Measurements from ENCODE around the gene OPRL1.
"Not testable (repeated sequence)": the region's sequence is repeated elsewhere in the genome, so short reads cannot be mapped to it uniquely, and the experiment has no call there.

The OPRL1 gene

DNA sequence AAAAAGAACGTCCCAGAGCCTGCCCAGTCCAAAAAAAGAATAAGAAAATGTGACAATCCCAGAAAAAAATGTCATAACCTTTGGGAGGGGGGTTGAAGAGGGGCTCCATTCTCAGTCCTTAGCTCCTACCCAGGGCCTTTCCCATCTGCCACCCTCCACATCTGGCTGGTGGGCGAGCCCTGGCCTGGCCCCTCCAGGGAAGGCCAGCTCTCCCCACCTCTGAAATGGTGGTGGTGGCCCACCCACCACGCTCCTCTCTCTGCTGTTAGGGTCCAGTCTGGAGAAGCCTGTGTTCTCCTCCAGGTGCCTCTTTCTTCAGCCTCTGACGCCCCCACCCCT, 979 bp upstream of the OPRL1 start:
- Mint-ChIP-seq H3K9me3 (no peaks in the 10 kb centered on the region), H3K27me3 (peaks cover 8% of the 10 kb centered on the region), H3K27ac (peak overlapping the region; percentile 80), H3K4me1 (peaks cover 34% of the 10 kb centered on the region), H3K4me3 (peak overlapping the region; percentile 86), H3K36me3 (ENCODE audit: low read depth) (no peaks in the 10 kb centered on the region)
- ATAC-seq (no peak), DNase-seq (no peak)

DNA sequence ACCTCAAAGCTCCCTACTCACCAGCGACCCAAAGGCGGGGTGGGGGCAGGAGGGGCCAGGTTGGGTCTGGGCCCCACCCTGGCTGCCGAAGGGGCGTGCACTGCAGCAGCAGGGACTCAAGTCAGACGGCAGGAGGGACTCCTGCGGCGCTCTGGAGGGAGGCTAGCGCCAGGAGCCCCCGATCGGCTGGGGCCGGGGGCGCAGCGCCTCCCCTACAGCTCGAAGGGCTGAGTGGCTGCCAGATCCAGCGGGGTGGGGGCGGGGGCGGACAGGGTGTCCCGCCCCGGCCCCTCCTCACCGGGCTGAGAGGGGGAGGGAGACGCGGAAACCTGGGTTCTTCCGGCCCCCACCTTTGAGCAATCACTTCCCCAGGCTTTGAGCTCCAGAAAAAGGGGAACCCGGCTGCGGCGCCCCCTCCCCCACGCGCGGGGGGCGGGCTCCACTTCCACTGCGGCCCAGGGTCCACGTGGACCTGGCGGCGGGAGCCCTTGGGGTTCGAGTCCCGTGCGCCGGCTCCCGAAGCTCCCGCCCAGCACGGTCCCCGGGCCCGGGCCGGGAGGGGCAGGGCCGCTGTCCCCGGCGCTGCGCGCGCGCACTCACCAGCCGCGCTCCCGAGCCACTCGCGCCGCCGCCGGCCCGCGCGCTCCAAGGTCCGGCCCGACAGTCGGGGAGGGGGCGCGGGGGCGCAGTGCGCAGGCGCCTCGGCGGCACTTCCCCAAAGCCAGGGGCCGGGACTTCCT, 439 bp upstream of the OPRL1 start, which contains the start of gene RGS19:
RGS19 (minus strand) TSS at position 246 of the 740 bp plus-strand sequence. CDS start 2,632 bp downstream, outside the sequence.
- Mint-ChIP-seq H3K36me3 (ENCODE audit: low read depth) (no peaks in the 10 kb centered on the region), H3K27me3 (peaks cover 11% of the 10 kb centered on the region), H3K4me1 (peaks cover 37% of the 10 kb centered on the region), H3K4me3 (peak within 1 kb of the TSS; percentile 86), H3K9me3 (no peaks in the 10 kb centered on the region), H3K27ac (peak within 1 kb of the TSS; percentile 80)
- ATAC-seq = peak; percentile 38
- peak; percentile 79 for DNase-seq

DNA sequence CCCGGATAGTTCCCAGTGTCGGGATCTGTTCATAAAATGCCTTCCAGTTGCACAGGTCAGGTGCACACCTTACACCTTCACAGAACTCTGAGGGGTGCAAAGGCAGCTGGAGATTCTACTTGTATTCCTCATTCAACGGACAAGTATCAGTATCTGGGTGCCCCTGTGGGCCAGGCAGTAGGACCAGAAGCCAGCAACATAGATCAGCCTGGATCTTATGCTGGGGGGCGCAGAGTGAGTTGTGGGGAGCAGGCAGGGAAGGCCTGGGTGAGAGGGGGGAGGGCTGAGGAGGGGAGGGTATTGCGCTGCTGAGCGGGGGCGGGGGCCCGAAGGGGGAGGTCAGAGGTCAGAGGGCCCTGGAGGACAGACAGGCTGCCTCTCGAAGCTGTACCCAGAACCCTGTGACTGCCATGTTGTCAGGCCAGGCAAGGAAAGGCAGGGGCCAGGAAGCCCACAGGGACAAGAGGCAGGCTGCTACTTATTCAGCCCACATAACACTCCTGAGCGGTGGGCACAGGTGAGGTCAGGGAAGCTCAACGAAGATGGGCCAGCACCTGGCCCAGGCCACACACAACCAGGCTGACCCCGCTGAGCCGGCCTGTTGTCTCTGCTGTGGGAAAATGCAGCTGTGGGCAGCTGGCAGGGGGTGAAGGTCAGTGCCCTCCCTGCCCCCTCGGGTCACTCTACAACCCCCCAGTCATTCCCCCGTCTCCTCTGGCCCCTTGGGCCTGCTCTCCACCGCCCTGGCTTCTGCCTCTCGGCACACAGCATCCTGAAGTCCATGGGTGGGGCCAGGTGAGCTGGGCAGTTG, 1.1 kb downstream of the OPRL1 start:
- no peaks in the 10 kb centered on the region for H3K36me3 Mint-ChIP-seq (ENCODE audit: low read depth)
- H3K4me1 Mint-ChIP-seq = peaks cover 38% of the 10 kb centered on the region
- H3K27ac Mint-ChIP-seq = no peak overlapping the region
- peak overlapping the region; percentile 65 for H3K4me3 Mint-ChIP-seq
- H3K9me3 Mint-ChIP-seq = no peaks in the 10 kb centered on the region
- H3K27me3 Mint-ChIP-seq = peaks cover 19% of the 10 kb centered on the region
- DNase-seq (no peak), ATAC-seq (no peak)

- Mint-ChIP-seq H3K27ac (no peak overlapping the region), H3K27me3 (peaks cover 19% of the 10 kb centered on the region), H3K36me3 (ENCODE audit: low read depth) (no peaks in the 10 kb centered on the region), H3K4me1 (peaks cover 38% of the 10 kb centered on the region), H3K4me3 (no peak overlapping the region), H3K9me3 (no peaks in the 10 kb centered on the region)
- ATAC-seq (no peak), DNase-seq (no peak)
These were observed 1.7 kb downstream of the OPRL1 start for GRCh38 chr20:64081624-64081964.

GRCh38 chr20:64082126-64082731, 2.3 kb downstream of the OPRL1 start:
- H3K27me3 Mint-ChIP-seq = peaks cover 19% of the 10 kb centered on the region
- H3K4me1 Mint-ChIP-seq = peaks cover 35% of the 10 kb centered on the region
- no peaks in the 10 kb centered on the region for H3K36me3 Mint-ChIP-seq (ENCODE audit: low read depth)
- no peak for ATAC-seq
- no peaks in the 10 kb centered on the region for H3K9me3 Mint-ChIP-seq
- no peak for DNase-seq
- no peak overlapping the region for H3K27ac Mint-ChIP-seq
- no peak overlapping the region for H3K4me3 Mint-ChIP-seq

DNA sequence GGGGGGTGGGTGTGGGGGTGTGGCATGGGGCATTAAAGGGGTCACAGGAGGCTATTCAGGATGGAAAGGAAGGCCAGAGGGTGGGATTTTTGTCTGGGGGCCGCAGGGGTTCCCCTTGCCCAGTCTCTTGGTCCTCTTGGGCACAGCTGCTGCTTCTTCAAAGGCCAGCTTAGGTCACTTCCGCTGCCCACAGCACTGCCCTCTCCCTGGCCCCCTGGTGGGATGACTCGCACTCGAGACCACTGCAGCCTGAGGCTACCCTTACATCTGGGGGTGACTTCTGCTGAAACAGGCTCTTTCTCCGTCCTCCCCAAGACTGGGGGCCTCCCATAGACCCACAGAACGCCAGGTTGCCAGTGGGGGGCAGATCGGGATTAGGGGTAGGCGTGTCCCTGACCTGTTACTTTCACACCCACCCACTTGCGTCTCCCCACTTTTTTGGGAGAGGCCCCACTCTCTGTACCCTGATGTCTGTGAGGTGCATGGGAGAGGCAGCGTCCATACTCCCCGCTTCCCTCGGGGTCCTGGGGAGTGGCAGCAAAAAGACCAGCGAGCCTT, 3.0 kb downstream of the OPRL1 start:
- ATAC-seq (no peak), DNase-seq (no peak)
- Mint-ChIP-seq H3K27me3 (peaks cover 19% of the 10 kb centered on the region), H3K9me3 (no peaks in the 10 kb centered on the region), H3K4me3 (peak overlapping the region; percentile 68), H3K36me3 (ENCODE audit: low read depth) (no peaks in the 10 kb centered on the region), H3K4me1 (peaks cover 30% of the 10 kb centered on the region), H3K27ac (no peak overlapping the region)

- peak; percentile 50 for ATAC-seq
- Mint-ChIP-seq H3K4me1 (peaks cover 27% of the 10 kb centered on the region), H3K36me3 (ENCODE audit: low read depth) (no peaks in the 10 kb centered on the region), H3K27ac (no peak overlapping the region), H3K27me3 (peaks cover 19% of the 10 kb centered on the region), H3K4me3 (peak overlapping the region; percentile 68), H3K9me3 (no peaks in the 10 kb centered on the region)
- DNase-seq = peak; percentile 82
These were observed 3.5 kb downstream of the OPRL1 start for GRCh38 chr20:64083378-64083803.

DNA sequence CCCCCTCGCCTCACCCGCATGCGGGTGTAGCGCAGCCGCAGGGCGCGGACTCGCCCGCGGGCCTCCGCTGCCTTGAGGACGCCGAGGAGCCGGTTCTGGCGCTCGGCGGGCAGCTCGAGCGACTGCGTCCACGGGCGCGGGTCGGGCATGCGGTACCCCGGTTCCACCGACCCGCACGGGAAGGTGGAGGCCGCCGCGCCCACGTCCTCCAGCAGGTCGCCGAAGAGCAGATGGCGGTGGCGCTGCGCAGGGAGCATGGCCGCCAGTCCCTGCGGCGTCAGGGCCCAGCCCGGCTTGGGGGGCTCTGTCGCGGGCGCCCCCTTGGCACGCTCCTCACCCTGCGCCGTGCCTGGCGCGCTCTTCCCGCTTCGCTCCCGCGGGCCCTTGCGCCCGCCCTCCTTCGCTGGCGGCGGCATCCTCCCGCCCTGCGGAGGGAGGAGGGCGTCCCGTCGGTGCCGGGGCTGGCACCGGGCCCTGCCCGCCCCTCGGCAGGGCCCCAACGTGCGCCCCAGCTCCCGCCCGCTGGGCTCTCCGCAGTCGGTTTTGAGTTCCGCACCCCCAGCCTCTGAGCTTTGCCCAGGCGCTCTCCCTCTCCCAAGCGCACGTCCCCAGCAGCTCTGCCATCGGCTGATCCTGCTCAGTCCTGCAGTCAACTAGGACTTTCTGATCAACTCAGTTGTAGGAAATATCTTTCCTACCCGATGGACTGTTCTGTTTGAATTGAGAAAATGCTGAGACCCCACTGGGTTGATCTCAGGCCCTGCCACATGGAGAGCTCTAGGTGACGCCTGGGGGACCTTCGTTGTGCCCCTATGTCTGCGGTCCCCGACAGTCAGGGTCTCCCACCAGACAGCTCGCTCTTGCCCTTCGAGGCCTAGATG, 4.2 kb downstream of the OPRL1 start, which contains the start of gene LKAAEAR1:
LKAAEAR1 (minus strand) TSS at position 595 of the 881 bp plus-strand sequence; CDS start at position 416, 179 bp downstream.
- H3K4me3 Mint-ChIP-seq = peak within 1 kb of the TSS; percentile 77
- H3K27me3 Mint-ChIP-seq = peaks cover 19% of the 10 kb centered on the region
- no peaks in the 10 kb centered on the region for H3K9me3 Mint-ChIP-seq
- H3K36me3 Mint-ChIP-seq (ENCODE audit: low read depth) = no peaks in the 10 kb centered on the region
- H3K4me1 Mint-ChIP-seq = peaks cover 26% of the 10 kb centered on the region
- DNase-seq (no peak), ATAC-seq (no peak)
- no peak within 1 kb of the TSS for H3K27ac Mint-ChIP-seq

DNA sequence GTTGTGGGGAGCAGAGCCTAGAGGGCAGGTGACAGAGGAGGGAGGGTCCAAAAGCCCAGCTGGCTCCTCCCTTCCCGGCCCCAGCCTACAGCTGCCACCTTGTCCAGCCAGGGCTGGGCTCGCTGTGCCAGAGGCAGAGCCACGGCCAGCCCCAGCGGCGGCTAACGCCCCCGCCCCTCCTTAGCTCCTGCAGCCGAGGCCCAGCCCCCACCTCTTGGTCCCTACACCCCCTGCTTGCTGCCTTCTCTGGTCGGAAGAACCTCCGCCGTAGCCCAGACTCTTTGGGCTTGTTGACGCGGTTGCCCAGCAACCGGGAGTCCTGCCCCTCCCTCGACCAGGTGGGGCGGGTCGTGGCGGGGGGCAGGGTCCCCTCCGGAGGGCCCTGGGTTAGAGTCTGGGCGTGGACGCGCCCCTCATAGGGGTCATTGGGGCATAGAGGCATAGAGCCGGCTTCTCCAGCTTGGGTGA, 4.8 kb downstream of the OPRL1 start:
- H3K36me3 Mint-ChIP-seq (ENCODE audit: low read depth) = no peaks in the 10 kb centered on the region
- no peak overlapping the region for H3K27ac Mint-ChIP-seq
- no peaks in the 10 kb centered on the region for H3K9me3 Mint-ChIP-seq
- H3K27me3 Mint-ChIP-seq = peaks cover 19% of the 10 kb centered on the region
- no peak for ATAC-seq
- DNase-seq = no peak
- peaks cover 25% of the 10 kb centered on the region for H3K4me1 Mint-ChIP-seq
- H3K4me3 Mint-ChIP-seq = peak overlapping the region; percentile 77

DNA sequence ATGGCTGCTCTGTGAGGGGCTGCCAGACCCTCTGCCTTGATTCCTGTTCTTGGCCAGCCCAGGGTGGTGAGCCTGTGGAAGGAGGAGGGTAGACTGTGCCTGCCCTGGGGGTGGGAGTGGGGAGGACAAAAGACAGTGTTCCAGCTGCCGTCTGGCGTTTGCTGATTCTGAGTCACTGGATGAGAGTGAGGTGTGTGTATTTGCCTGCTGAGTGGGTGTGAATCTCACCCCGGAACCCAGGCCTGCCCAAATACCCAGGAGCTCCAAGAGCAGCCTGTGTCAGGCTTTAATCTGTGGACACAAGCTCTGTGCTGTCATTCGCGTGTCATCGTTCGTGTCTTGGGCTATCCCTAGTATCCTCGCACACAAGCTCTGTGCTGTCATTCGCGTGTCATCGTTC, 6.9 kb downstream of the OPRL1 start:
- ATAC-seq = no peak
- H3K4me1 Mint-ChIP-seq = peaks cover 15% of the 10 kb centered on the region
- no peak overlapping the region for H3K27ac Mint-ChIP-seq
- peaks cover 16% of the 10 kb centered on the region for H3K27me3 Mint-ChIP-seq
- H3K36me3 Mint-ChIP-seq (ENCODE audit: low read depth) = no peaks in the 10 kb centered on the region
- no peak for DNase-seq
- no peak overlapping the region for H3K4me3 Mint-ChIP-seq
- no peaks in the 10 kb centered on the region for H3K9me3 Mint-ChIP-seq

DNA sequence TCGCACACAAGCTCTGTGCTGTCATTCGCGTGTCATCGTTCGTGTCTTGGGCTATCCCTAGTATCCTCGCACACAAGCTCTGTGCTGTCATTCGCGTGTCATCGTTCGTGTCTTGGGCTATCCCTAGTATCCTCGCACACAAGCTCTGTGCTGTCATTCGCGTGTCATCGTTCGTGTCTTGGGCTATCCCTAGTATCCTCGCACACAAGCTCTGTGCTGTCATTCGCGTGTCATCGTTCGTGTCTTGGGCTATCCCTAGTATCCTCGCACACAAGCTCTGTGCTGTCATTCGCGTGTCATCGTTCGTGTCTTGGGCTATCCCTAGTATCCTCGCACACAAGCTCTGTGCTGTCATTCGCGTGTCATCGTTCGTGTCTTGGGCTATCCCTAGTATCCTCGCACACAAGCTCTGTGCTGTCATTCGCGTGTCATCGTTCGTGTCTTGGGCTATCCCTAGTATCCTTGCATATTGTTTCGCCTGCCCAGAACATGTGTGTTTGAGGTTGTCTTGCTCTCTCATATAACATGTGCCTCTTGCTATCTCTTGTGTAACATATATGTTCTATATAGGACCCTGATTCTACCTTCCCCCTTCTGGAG, 7.4 kb downstream of the OPRL1 start:
- H3K9me3 Mint-ChIP-seq; H3K27ac Mint-ChIP-seq; H3K4me3 Mint-ChIP-seq; H3K36me3 Mint-ChIP-seq (ENCODE audit: low read depth); DNase-seq; ATAC-seq: not testable (repeated sequence)
- Mint-ChIP-seq H3K27me3 (peaks cover 11% of the 10 kb centered on the region), H3K4me1 (peaks cover 12% of the 10 kb centered on the region)

GRCh38 chr20:64088586-64088985, 8.7 kb downstream of the OPRL1 start:
- H3K4me1 Mint-ChIP-seq; H3K9me3 Mint-ChIP-seq; DNase-seq; H3K36me3 Mint-ChIP-seq (ENCODE audit: low read depth); ATAC-seq; H3K4me3 Mint-ChIP-seq; H3K27ac Mint-ChIP-seq: not testable (repeated sequence)
- peaks cover 11% of the 10 kb centered on the region for H3K27me3 Mint-ChIP-seq

DNA sequence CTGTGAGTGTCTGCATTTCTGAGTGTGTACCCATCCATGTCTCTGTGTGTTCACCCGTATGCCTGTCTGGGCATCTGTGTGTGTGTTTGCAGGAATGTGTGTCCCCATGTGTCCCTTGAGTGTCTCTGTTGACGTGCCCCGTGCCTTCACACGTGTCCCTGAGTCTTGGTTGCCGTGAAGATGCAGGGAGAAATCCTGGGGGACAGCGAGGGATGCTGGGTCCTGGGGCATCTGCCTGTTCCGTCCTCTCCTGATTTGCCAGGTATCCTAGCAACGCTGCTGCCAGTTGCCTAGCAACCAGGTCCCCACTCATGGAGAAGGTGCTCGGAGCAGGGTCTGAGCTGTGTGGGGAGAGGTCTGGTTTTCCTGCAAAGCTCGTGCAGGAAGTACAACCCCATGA, 10.3 kb downstream of the OPRL1 start:
- Mint-ChIP-seq H3K27ac (no peak overlapping the region), H3K9me3 (no peaks in the 10 kb centered on the region), H3K4me1 (no peaks in the 10 kb centered on the region), H3K4me3 (no peak overlapping the region), H3K36me3 (ENCODE audit: low read depth) (no peaks in the 10 kb centered on the region), H3K27me3 (peaks cover 5% of the 10 kb centered on the region)
- DNase-seq = no peak
- ATAC-seq = no peak

All from activated naive CD8-positive, alpha-beta T cell treated with anti-CD3 and anti-CD28 coated beads, Interleukin-2, amount 50 U/mL, for 24 hours (primary cell).